Measurements from ENCODE around the gene ZDHHC3.

- TF ChIP-seq EP300 (IDR thresholded peaks at IDR 0.05) (no peak), CTCF (IDR thresholded peaks at IDR 0.05) (no peak), POLR2A (IDR thresholded peaks at IDR 0.05) (no peak)
Observed at GRCh38 chr3:44958386-44958785, 17.6 kb downstream of the ZDHHC3 start.
